DND-41 (cell line): ENCODE results near the gene CPLANE2.

ENCODE experiments used
- CTCF ChIP-seq: IDR thresholded peaks from 2 replicates; pipeline ENCODE4 v1.5.1; 2012; ENCODE audit warnings: borderline replicate concordance, low read length, moderate library complexity, mild to moderate bottlenecking; ENCODE audit not compliant: poor library complexity, severe bottlenecking; ENCODE audit errors: extremely low read depth
- EZH2 ChIP-seq: IDR thresholded peaks from 3 replicates; pipeline ENCODE4 v1.6.1; 2012; ENCODE audit warnings: borderline replicate concordance, low read depth, mild to moderate bottlenecking, moderate library complexity, low read length, inconsistent platforms; ENCODE audit not compliant: severe bottlenecking

- TF ChIP-seq CTCF (no peak), EZH2 (no peak)
These were observed 27.1 kb downstream of the CPLANE2 start for GRCh38 chr1:16209847-16210407.
